Measurements from ENCODE around the gene PTPN3. TPM values are rescaled to one million over a fixed set of nuclear protein-coding genes. Genes with fewer than 3 reads are reported as not detected.

Gene PTPN3
- total and polyA plus RNA-seq, 10 of the 15 experiments (the other 5 are each of a cell fraction or from before 2014, with no cell fraction given), result 0.18 to 1.3 (median 0.39) TPM

- Histone ChIP-seq H3K4me2 (ENCODE audit: control insufficient read depth, insufficient read depth) (no peak overlapping the region), H4K20me1 (ENCODE audit: control insufficient read depth, insufficient read depth) (no peaks in the 10 kb centered on the region), H3K4me3 (no peak overlapping the region), H3K27me3 (replicated peaks in 1 of 2; ENCODE audit: control insufficient read depth in 2 of 2, insufficient read depth in 2 of 2, low read length in 1 of 2) (peaks cover 0 to 4% of the 10 kb centered on the region in 2 experiments; a peak in 2 of 4 replicates), H3K4me1 (ENCODE audit: control insufficient read depth, insufficient read depth, low read length) (peaks cover 19% of the 10 kb centered on the region), H3K36me3 (ENCODE audit: control insufficient read depth in 2 of 2, insufficient read depth in 2 of 2, low read length in 1 of 2) (no peaks in the 10 kb centered on the region), H3K9me3 (replicated peaks; ENCODE audit: control insufficient read depth, insufficient read depth, low read length) (no peaks in the 10 kb centered on the region), H2AFZ (ENCODE audit: control insufficient read depth, low read depth, low read length) (no peak overlapping the region), H3K27ac (ENCODE audit: control insufficient read depth, insufficient read depth) (no peak overlapping the region), H3K79me2 (ENCODE audit: control insufficient read depth, insufficient read depth, low read length) (no peaks in the 10 kb centered on the region), H3K9ac (ENCODE audit: control insufficient read depth, insufficient read depth, low read length) (no peak overlapping the region)
- BruUV-seq (replicated peaks), result no TSS peak
- FAIRE-seq (no peak), DNase-seq (ENCODE audit: low read depth, low spot score) (no peak), ATAC-seq (no peak)
- WGBS (ENCODE audit: insufficient coverage, insufficient replicate concordance, low lambda C conversion rate, missing lambda C conversion rate), result 50% methylated on average over 3 of the region's 3 CpGs
- RAD21 ChIA-PET (ENCODE audit: unreplicated experiment), result no interaction called here
- CTCF ChIA-PET, result interaction anchor here (1.0 kb wide), 1 partner anchor 23 kb away, joined by 3 read pairs; no protein-coding TSS in a partner anchor
- intact Hi-C loops (cut with micrococcal nuclease; ENCODE audit: unreplicated experiment) (no loop called here), in situ Hi-C loops (cut with MboI) (loop anchor here (5.0 kb wide), 1 partner anchor 50 kb away; no protein-coding TSS in a partner anchor)
- POLR2A ChIA-PET, result no interaction called here
- SMC1A ChIA-PET (ENCODE audit: uncharacterized antibody, unreplicated experiment), result no interaction called here
- TF ChIP-seq ATF2 (IDR thresholded peaks at IDR 0.05; ENCODE audit: low read length) (no peak), ELK1 (IDR thresholded peaks at IDR 0.05; ENCODE audit: low read depth, low read length) (no peak), ZBTB11 (CRISPR knock-in tag; IDR thresholded peaks at IDR 0.05) (no peak), IKZF2 (IDR thresholded peaks at IDR 0.05) (no peak), MAX (IDR thresholded peaks at IDR 0.05; ENCODE audit: low read depth, low read length) (no peak), BCL3 (IDR thresholded peaks at IDR 0.05; ENCODE audit: borderline replicate concordance, insufficient read depth, low read depth, low read length, poor library complexity, severe bottlenecking) (no peak)
These were observed 110.9 kb downstream of the PTPN3 start for GRCh38 chr9:109387206-109387605.

Measured in GM12878 (cell line).